Adrenal gland (tissue), 12 donors: Measurements from ENCODE around the gene CD93. TPM values are rescaled to one million over a fixed set of nuclear protein-coding genes. Genes with fewer than 3 reads are reported as not detected.

ENCODE experiments used
- DNase-seq, 7 donors: peaks; one replicate each; pipeline ENCODE4 v3.0.0-alpha.2; 2019 to 2020
- H3K27ac ChIP-seq, 5 donors: fragments of 200-600 bp; sonication (generic) in 4 of 5; 1 replicate in 3 of 5; 2 replicates in 2 of 5; pipeline versions ENCODE4 v1.5.1 to v1.8.0; 2016 to 2020; ENCODE audit warnings: mild to moderate bottlenecking in 1 of 5
- H3K27me3 ChIP-seq: fragments of 200-600 bp; 2 replicates; pipeline ENCODE4 v1.8.0; 2021
- H3K36me3 ChIP-seq, 2 donors: fragments of 200-600 bp; replicated peaks in 1 of 2; 1 replicate in 1 of 2; 2 replicates in 1 of 2; pipeline versions ENCODE4 v1.5.1 to v1.8.0; 2018 to 2022
- H3K4me1 ChIP-seq, 2 donors: fragments of 200-600 bp; replicated peaks in 1 of 2; 1 replicate in 1 of 2; 2 replicates in 1 of 2; pipeline versions ENCODE4 v1.5.1 to v1.8.0; 2018 to 2021
- H3K4me3 ChIP-seq, 4 donors: fragments of 200-600 bp; sonication (generic) in 3 of 4; one replicate each; pipeline ENCODE4 v1.5.1; 2016 to 2018
- H3K9me3 ChIP-seq, 3 donors: fragments of 200-600 bp; sonication (generic) in 1 of 3; replicated peaks in 1 of 3; 1 replicate in 2 of 3; 2 replicates in 1 of 3; pipeline versions ENCODE4 v1.5.1 to v1.8.0; 2016 to 2021
- CTCF ChIP-seq, 6 experiments: fragments of 450-650 bp in 4 of 6; fragments of 200-600 bp in 2 of 6; sonication (generic) in 1 of 6; IDR thresholded peaks; 1 replicate in 5 of 6; 2 replicates in 1 of 6; pipeline versions ENCODE4 v1.5.1 to v1.8.0; 2016 to 2021; ENCODE audit warnings: antibody characterized with exemption in 6 of 6, mild to moderate bottlenecking in 2 of 6, moderate library complexity in 1 of 6
- POLR2A ChIP-seq, 2 donors: fragments of 450-650 bp; IDR thresholded peaks; one replicate each; pipeline ENCODE4 v1.6.1; 2017; ENCODE audit warnings: antibody characterized with exemption in 2 of 2, mild to moderate bottlenecking in 2 of 2, moderate library complexity in 1 of 2
- WGBS, 4 donors: extraction: QIAGEN DNeasy Blood & Tissue Kit in 2 of 4; methylation state at CpG; one replicate each; pipeline versions ENCODE4 v1.1.5 to v1.1.7; 2013 to 2017; 5-methylcytosine and 5-hydroxymethylcytosine counted together
- intact Hi-C, 2 donors: fragments of 100-400 bp; cut with DNase I; formaldehyde crosslinking; loops; one replicate each; pipeline versions ENCODE4 v1.14.1 to v1.15.0; 2022 to 2023
- polyA plus RNA-seq, 3 donors: library from polyadenylated mRNA; stranded (reverse); fragments of 200-250 nt in 2 of 3; fragments of 350-450 nt in 1 of 3; fragmentation: Illumina TruSeq in 1 of 3; extraction: RNeasy Lipid Tissue Mini Kit (QIAGEN cat#74804) in 1 of 3; gene quantifications; one replicate each; pipeline ENCODE4 v1.2.3, GENCODE V29; 2013 to 2014
- total RNA-seq, 9 donors: library from RNA; depleted of rRNA in 4 of 9; stranded (reverse); fragments of >200 nt in 4 of 9; fragments of 120-200 nt in 1 of 9; fragmentation: NEBNext Ultra II Directional in 1 of 9; extraction: Animal tissue kit (Norgen Biotek cat#: 25700) in 1 of 9; gene quantifications; one replicate each; pipeline versions ENCODE4 v1.1.0 to v1.2.4, GENCODE V29; 2013 to 2023
- donor health status: healthy with polysubstance abuse.
- donor health status: Bipolar disorder and iron deficiency.
- donor health status: DM: yes; HTN: yes; CAD: no.
- donor health status: DM: no; HTN: no; CAD: no.
- donor health status: DM: no; HTN: no; CAD: no.
- donor health status: DM: yes; HTN: yes; CAD: no.

CD93 gene
- total and polyA plus RNA-seq, 12 donors = 4.3 to 83.0 (median 37.3) TPM

- 56 to 63% (median 62%) methylated on average over 2 of the region's 2 CpGs for WGBS, 4 donors
- no peak for TF ChIP-seq CTCF (IDR thresholded peaks at IDR 0.05)
- TF ChIP-seq POLR2A (IDR thresholded peaks at IDR 0.05) = no peak
- intact Hi-C loops = no loop called here
- Histone ChIP-seq H3K27ac (peak overlapping the region in 2 of 5 donors; percentile 76 to 77), H3K36me3 (no peaks in the 10 kb centered on the region), H3K27me3 (no peaks in the 10 kb centered on the region), H3K4me1 (peaks cover 4 to 23% of the 10 kb centered on the region in 2 donors), H3K9me3 (no peaks in the 10 kb centered on the region), H3K4me3 (no peak overlapping the region)
- peak in 6 of 7 donors; percentile 40 to 69 (median 60) for DNase-seq
These were observed 27.9 kb upstream of the CD93 start for GRCh38 chr20:23114018-23114417.

- H3K4me1 ChIP-seq = peaks cover 4 to 23% of the 10 kb centered on the region in 2 donors
- 56 to 80% (median 61%) methylated on average over 1 of the region's 1 CpG; no CpG with 5 or more reads in 1 of the 4 donors for WGBS, 4 donors
- H3K9me3 ChIP-seq = no peaks in the 10 kb centered on the region
- intact Hi-C loops = no loop called here
- no peak overlapping the region for H3K4me3 ChIP-seq
- DNase-seq = no peak
- H3K27ac ChIP-seq = no peak overlapping the region
- no peaks in the 10 kb centered on the region for H3K36me3 ChIP-seq
- H3K27me3 ChIP-seq = no peaks in the 10 kb centered on the region
- TF ChIP-seq CTCF (IDR thresholded peaks at IDR 0.05) (no peak), POLR2A (IDR thresholded peaks at IDR 0.05) (no peak)
These were observed 26.5 kb upstream of the CD93 start for GRCh38 chr20:23112595-23112994.

- TF ChIP-seq POLR2A (IDR thresholded peaks at IDR 0.05) = no peak
- no peak for TF ChIP-seq CTCF (IDR thresholded peaks at IDR 0.05)
- no peak overlapping the region for H3K4me3 ChIP-seq
- intact Hi-C loops = no loop called here
- H3K9me3 ChIP-seq = no peaks in the 10 kb centered on the region
- H3K4me1 ChIP-seq = peaks cover 4 to 24% of the 10 kb centered on the region in 2 donors
- no peak overlapping the region for H3K27ac ChIP-seq
- WGBS, 4 donors = 86 to 90% (median 88%) methylated on average over 5 to 9 of the region's 9 CpGs
- no peak for DNase-seq
- no peaks in the 10 kb centered on the region for H3K36me3 ChIP-seq
- no peaks in the 10 kb centered on the region for H3K27me3 ChIP-seq
These were observed 25.8 kb upstream of the CD93 start for GRCh38 chr20:23111944-23112342.

- WGBS, 4 donors = 88 to 93% (median 92%) methylated on average over 11 to 16 of the region's 16 CpGs
- intact Hi-C loops = no loop called here
- no peak for TF ChIP-seq CTCF (IDR thresholded peaks at IDR 0.05)
- no peak for TF ChIP-seq POLR2A (IDR thresholded peaks at IDR 0.05)
- Histone ChIP-seq H3K4me1 (peaks cover 0 to 22% of the 10 kb centered on the region in 2 donors), H3K27ac (no peak overlapping the region), H3K9me3 (no peaks in the 10 kb centered on the region), H3K4me3 (no peak overlapping the region), H3K36me3 (no peaks in the 10 kb centered on the region), H3K27me3 (no peaks in the 10 kb centered on the region)
- DNase-seq = no peak
These were observed 25.3 kb upstream of the CD93 start for GRCh38 chr20:23111307-23111943.
